Activated CD4-positive, alpha-beta T cell treated with anti-CD3 and anti-CD28 coated beads, Interleukin-2, amount 10 ng/mL, durations not matched to agents 7 days and 5 days (primary cell): ENCODE results near the gene OLFML1. TPM values are rescaled to one million over a fixed set of nuclear protein-coding genes. Genes with fewer than 3 reads are reported as not detected.

Experiments
- CTCF ChIA-PET: fragments of 350-600 bp; sonication (Branson Sonifier 250); formaldehyde crosslinking; loops from one replicate; lab custom pipeline; 2021; ENCODE audit warnings: antibody characterized with exemption; lab: Charles Lee
- POLR2A ChIA-PET: fragments of 350-600 bp; sonication (Branson Sonifier 250); formaldehyde crosslinking; loops from one replicate; lab custom pipeline; 2021; ENCODE audit warnings: antibody characterized with exemption; lab: Charles Lee
- DNase-seq: peaks from one replicate; pipeline ENCODE4 v3.0.0-alpha.2; 2020
- H3K27ac Mint-ChIP-seq: one replicate; pipeline ENCODE4 v1.8.0; 2021; ENCODE audit warnings: mild to moderate bottlenecking, moderate library complexity, mixed read lengths
- H3K27me3 Mint-ChIP-seq: one replicate; pipeline ENCODE4 v1.8.0; 2021; ENCODE audit warnings: mixed read lengths
- H3K36me3 Mint-ChIP-seq: one replicate; pipeline ENCODE4 v1.8.0; 2021; ENCODE audit warnings: low read depth, mixed read lengths
- H3K4me1 Mint-ChIP-seq: one replicate; pipeline ENCODE4 v1.8.0; 2021; ENCODE audit warnings: mixed read lengths
- H3K4me3 Mint-ChIP-seq: one replicate; pipeline ENCODE4 v1.8.0; 2021; ENCODE audit warnings: mild to moderate bottlenecking, moderate library complexity, mixed read lengths
- H3K9me3 Mint-ChIP-seq: one replicate; pipeline ENCODE4 v1.8.0; 2021; ENCODE audit warnings: mixed read lengths
- total RNA-seq, 2 experiments: library from RNA; stranded (reverse); gene quantifications; one replicate each; pipeline ENCODE4 v1.2.3, GENCODE V29; 2021

Gene OLFML1
- total RNA-seq, 2 experiments from 2014 or later, result not detected

- Mint-ChIP-seq H3K36me3 (no peaks in the 10 kb centered on the region), H3K27me3 (no peaks in the 10 kb centered on the region), H3K27ac (no peak overlapping the region), H3K4me1 (no peaks in the 10 kb centered on the region), H3K9me3 (no peaks in the 10 kb centered on the region), H3K4me3 (no peak overlapping the region)
- DNase-seq, result no peak
- CTCF ChIA-PET, result no interaction called here
- POLR2A ChIA-PET, result no interaction called here
Measured at GRCh38 chr11:7451520-7451919, 33.8 kb upstream of the OLFML1 start.

GRCh38 chr11:7451952-7452494, 33.3 kb upstream of the OLFML1 start:
- no peak for DNase-seq
- no peaks in the 10 kb centered on the region for H3K36me3 Mint-ChIP-seq
- ChIA-PET CTCF (no interaction called here), POLR2A (no interaction called here)
- no peaks in the 10 kb centered on the region for H3K9me3 Mint-ChIP-seq
- no peaks in the 10 kb centered on the region for H3K4me1 Mint-ChIP-seq
- H3K27ac Mint-ChIP-seq, result no peak overlapping the region
- H3K4me3 Mint-ChIP-seq, result no peak overlapping the region
- no peaks in the 10 kb centered on the region for H3K27me3 Mint-ChIP-seq

- H3K36me3 Mint-ChIP-seq, result no peaks in the 10 kb centered on the region
- DNase-seq, result no peak
- H3K4me1 Mint-ChIP-seq, result no peaks in the 10 kb centered on the region
- ChIA-PET CTCF (interaction anchor here (0.5 kb wide), 1 partner anchor 144 kb away, joined by 3 read pairs; no protein-coding TSS in a partner anchor), POLR2A (no interaction called here)
- no peaks in the 10 kb centered on the region for H3K27me3 Mint-ChIP-seq
- no peaks in the 10 kb centered on the region for H3K9me3 Mint-ChIP-seq
- H3K27ac Mint-ChIP-seq, result no peak overlapping the region
- H3K4me3 Mint-ChIP-seq, result no peak overlapping the region
Measured at GRCh38 chr11:7454854-7455253, 30.5 kb upstream of the OLFML1 start.

- ChIA-PET POLR2A (no interaction called here), CTCF (no interaction called here)
- Mint-ChIP-seq H3K4me1 (no peaks in the 10 kb centered on the region), H3K27ac (no peak overlapping the region), H3K4me3 (no peak overlapping the region), H3K27me3 (no peaks in the 10 kb centered on the region), H3K36me3 (no peaks in the 10 kb centered on the region), H3K9me3 (no peaks in the 10 kb centered on the region)
- no peak for DNase-seq
Measured at GRCh38 chr11:7457211-7457610, 28.1 kb upstream of the OLFML1 start.

- POLR2A ChIA-PET, result no interaction called here
- no peak for DNase-seq
Measured at GRCh38 chr11:7462706-7463105, 22.6 kb upstream of the OLFML1 start.

GRCh38 chr11:7467652-7468051, 17.7 kb upstream of the OLFML1 start:
- H3K4me3 Mint-ChIP-seq, result no peak overlapping the region
- H3K27me3 Mint-ChIP-seq, result no peaks in the 10 kb centered on the region
- CTCF ChIA-PET, result interaction anchor here (1.2 to 1.3 kb wide), 2 partner anchors 9 to 17 kb away, joined by 3 to 4 read pairs; no protein-coding TSS in a partner anchor
- no peaks in the 10 kb centered on the region for H3K9me3 Mint-ChIP-seq
- DNase-seq, result no peak
- H3K4me1 Mint-ChIP-seq, result no peaks in the 10 kb centered on the region
- H3K36me3 Mint-ChIP-seq, result no peaks in the 10 kb centered on the region
- no peak overlapping the region for H3K27ac Mint-ChIP-seq
- POLR2A ChIA-PET, result no interaction called here

More at GRCh38 chr11:7462706-7463105, 22.6 kb upstream of the OLFML1 start:
- Mint-ChIP-seq H3K36me3 (no peaks in the 10 kb centered on the region), H3K9me3 (no peaks in the 10 kb centered on the region), H3K4me1 (no peaks in the 10 kb centered on the region), H3K27me3 (no peaks in the 10 kb centered on the region), H3K4me3 (no peak overlapping the region), H3K27ac (no peak overlapping the region)
- CTCF ChIA-PET, result interaction anchor here (0.6 kb wide), 1 partner anchor 72 kb away, joined by 4 read pairs; no protein-coding TSS in a partner anchor

- no peak overlapping the region for H3K4me3 Mint-ChIP-seq
- H3K36me3 Mint-ChIP-seq, result no peaks in the 10 kb centered on the region
- no peaks in the 10 kb centered on the region for H3K9me3 Mint-ChIP-seq
- no peak overlapping the region for H3K27ac Mint-ChIP-seq
- ChIA-PET POLR2A (no interaction called here), CTCF (interaction anchor here (0.7 to 1.6 kb wide), 2 partner anchors 33 to 423 kb away, joined by 3 read pairs; no protein-coding TSS in a partner anchor)
- H3K4me1 Mint-ChIP-seq, result no peaks in the 10 kb centered on the region
- no peak for DNase-seq
- H3K27me3 Mint-ChIP-seq, result no peaks in the 10 kb centered on the region
Measured at GRCh38 chr11:7469351-7469865, 15.9 kb upstream of the OLFML1 start.

GRCh38 chr11:7471071-7471470, 14.2 kb upstream of the OLFML1 start:
- no peak overlapping the region for H3K4me3 Mint-ChIP-seq
- H3K4me1 Mint-ChIP-seq, result no peaks in the 10 kb centered on the region
- no peaks in the 10 kb centered on the region for H3K27me3 Mint-ChIP-seq
- ChIA-PET POLR2A (no interaction called here), CTCF (interaction anchor here (1.6 kb wide), 1 partner anchor 35 kb away, joined by 3 read pairs; no protein-coding TSS in a partner anchor)
- no peak overlapping the region for H3K27ac Mint-ChIP-seq
- H3K36me3 Mint-ChIP-seq, result no peaks in the 10 kb centered on the region
- DNase-seq, result no peak
- no peaks in the 10 kb centered on the region for H3K9me3 Mint-ChIP-seq

- Mint-ChIP-seq H3K27me3 (no peaks in the 10 kb centered on the region), H3K4me1 (no peaks in the 10 kb centered on the region), H3K36me3 (no peaks in the 10 kb centered on the region), H3K27ac (no peak overlapping the region), H3K4me3 (no peak overlapping the region), H3K9me3 (no peaks in the 10 kb centered on the region)
- no peak for DNase-seq
- ChIA-PET CTCF (no interaction called here), POLR2A (no interaction called here)
Measured at GRCh38 chr11:7473717-7474116, 11.6 kb upstream of the OLFML1 start.

GRCh38 chr11:7480113-7480512, 5.2 kb upstream of the OLFML1 start:
- Mint-ChIP-seq H3K27ac (no peak overlapping the region), H3K4me3 (no peak overlapping the region), H3K4me1 (no peaks in the 10 kb centered on the region), H3K9me3 (no peaks in the 10 kb centered on the region), H3K36me3 (no peaks in the 10 kb centered on the region), H3K27me3 (no peaks in the 10 kb centered on the region)
- DNase-seq, result no peak
- ChIA-PET POLR2A (no interaction called here), CTCF (interaction anchor here (1.0 kb wide), 1 partner anchor 30 kb away, joined by 3 read pairs; no protein-coding TSS in a partner anchor)

- Mint-ChIP-seq H3K36me3 (no peaks in the 10 kb centered on the region), H3K4me1 (no peaks in the 10 kb centered on the region), H3K27me3 (peaks cover 4% of the 10 kb centered on the region), H3K9me3 (no peaks in the 10 kb centered on the region), H3K27ac (no peak overlapping the region), H3K4me3 (no peak overlapping the region)
- CTCF ChIA-PET, result no interaction called here
- POLR2A ChIA-PET, result no interaction called here
- no peak for DNase-seq
Measured at GRCh38 chr11:7484131-7484530, 1.2 kb upstream of the OLFML1 start.

- Mint-ChIP-seq H3K4me3 (no peak overlapping the region), H3K36me3 (no peaks in the 10 kb centered on the region), H3K4me1 (no peaks in the 10 kb centered on the region), H3K27me3 (peaks cover 4% of the 10 kb centered on the region), H3K27ac (no peak overlapping the region), H3K9me3 (no peaks in the 10 kb centered on the region)
- DNase-seq, result no peak
- ChIA-PET POLR2A (no interaction called here), CTCF (no interaction called here)
Measured at GRCh38 chr11:7484645-7485044, 661 bp upstream of the OLFML1 start.

GRCh38 chr11:7486098-7486780, 933 bp downstream of the OLFML1 start:
- ChIA-PET CTCF (no interaction called here), POLR2A (no interaction called here)
- Mint-ChIP-seq H3K4me3 (no peak overlapping the region), H3K36me3 (no peaks in the 10 kb centered on the region), H3K27me3 (peaks cover 4% of the 10 kb centered on the region), H3K27ac (no peak overlapping the region), H3K4me1 (no peaks in the 10 kb centered on the region), H3K9me3 (no peaks in the 10 kb centered on the region)
- DNase-seq, result no peak
